Lung (tissue), 16 donors: ENCODE results near the gene CGB3. TPM values are rescaled to one million over a fixed set of nuclear protein-coding genes. Genes with fewer than 3 reads are reported as not detected.
"Not testable (repeated sequence)": the region's sequence is repeated elsewhere in the genome, so short reads cannot be mapped to it uniquely, and the experiment has no call there.

Experiments
- ATAC-seq: fragments of 200-7000 bp; cut with Tn5 transposase; one replicate; pipeline ENCODE4 v1.9.1; 2020; ENCODE audit warnings: moderate number of reproducible peaks; ENCODE audit not compliant: insufficient read depth, low FRiP score
- DNase-seq, 3 donors: peaks; one replicate each; pipeline ENCODE4 v3.0.0-alpha.2; 2013 to 2017
- H3K27ac ChIP-seq, 2 donors: one replicate each; pipeline ENCODE4 v1.5.1; 2013; ENCODE audit warnings: mild to moderate bottlenecking in 2 of 2, moderate library complexity in 2 of 2, control low read depth in 1 of 2, inconsistent platforms in 1 of 2, low read depth in 1 of 2, low read length in 1 of 2
- H3K27me3 ChIP-seq, 3 donors: one replicate each; pipeline ENCODE4 v1.5.1; 2013; ENCODE audit warnings: low read length in 2 of 3; ENCODE audit not compliant: control insufficient read depth in 3 of 3, insufficient read depth in 3 of 3
- H3K36me3 ChIP-seq, 4 donors: one replicate each; pipeline ENCODE4 v1.5.1; 2013; ENCODE audit warnings: low read length in 4 of 4, mild to moderate bottlenecking in 1 of 4, moderate library complexity in 1 of 4; ENCODE audit not compliant: control insufficient read depth in 4 of 4, insufficient read depth in 4 of 4
- H3K4me1 ChIP-seq, 5 donors: one replicate each; pipeline ENCODE4 v1.5.1; 2013; ENCODE audit warnings: low read length in 5 of 5, mild to moderate bottlenecking in 2 of 5, moderate library complexity in 1 of 5; ENCODE audit not compliant: control insufficient read depth in 5 of 5, insufficient read depth in 5 of 5
- H3K4me3 ChIP-seq: one replicate; pipeline ENCODE4 v1.5.1; 2013; ENCODE audit warnings: mild to moderate bottlenecking, control low read depth, moderate library complexity
- H3K9ac ChIP-seq, 2 donors: one replicate each; pipeline ENCODE4 v1.5.1; 2013; ENCODE audit warnings: low read length in 2 of 2, control low read depth in 1 of 2; ENCODE audit not compliant: insufficient read depth in 1 of 2
- H3K9me3 ChIP-seq, 4 donors: one replicate each; pipeline ENCODE4 v1.5.1; 2013; ENCODE audit warnings: low read length in 3 of 4, mild to moderate bottlenecking in 1 of 4, moderate library complexity in 1 of 4; ENCODE audit not compliant: control insufficient read depth in 4 of 4, insufficient read depth in 3 of 4
- WGBS, 2 donors: extraction: QIAGEN DNeasy Blood & Tissue Kit; methylation state at CpG; one replicate each; pipeline ENCODE4 v1.1.7; 2013; 5-methylcytosine and 5-hydroxymethylcytosine counted together
- long read RNA-seq, 5 donors: transcript quantifications; one replicate each; lab custom pipeline, GENCODE V29; 2026
- polyA plus RNA-seq, 2 donors: library from polyadenylated mRNA; stranded (reverse); fragments of 200-250 nt; gene quantifications; one replicate each; pipeline ENCODE4 v1.2.1, GENCODE V29; 2013
- total RNA-seq, 2 donors: library from RNA; depleted of rRNA in 1 of 2; stranded (reverse); fragments of >200 nt in 1 of 2; gene quantifications; one replicate each; pipeline ENCODE4 v1.2.1, GENCODE V29; 2014 to 2021
- TF ChIP-seq, protein P1 (sequence below): IDR thresholded peaks from 2 replicates; pipeline ENCODE4 v1.5.1; 2012; ENCODE audit warnings: mild to moderate bottlenecking; ENCODE audit errors: control extremely low read depth, extremely low read depth
- donor health status: control.
- donor health status: control.
- donor health status: Bipolar disorder and iron deficiency.
- donor health status: healthy.
- donor health status: DM: yes; HTN: yes; CAD: no.

CGB3 gene
- total RNA-seq (not detected), polyA plus RNA-seq (not detected)
- long read RNA-seq, donor 1: 0 reads
- long read RNA-seq, donor 2: 0 reads
- long read RNA-seq, donor 3: 0 reads
- long read RNA-seq, donor 4: 0 reads
- long read RNA-seq, donor 5: 0 reads

DNA sequence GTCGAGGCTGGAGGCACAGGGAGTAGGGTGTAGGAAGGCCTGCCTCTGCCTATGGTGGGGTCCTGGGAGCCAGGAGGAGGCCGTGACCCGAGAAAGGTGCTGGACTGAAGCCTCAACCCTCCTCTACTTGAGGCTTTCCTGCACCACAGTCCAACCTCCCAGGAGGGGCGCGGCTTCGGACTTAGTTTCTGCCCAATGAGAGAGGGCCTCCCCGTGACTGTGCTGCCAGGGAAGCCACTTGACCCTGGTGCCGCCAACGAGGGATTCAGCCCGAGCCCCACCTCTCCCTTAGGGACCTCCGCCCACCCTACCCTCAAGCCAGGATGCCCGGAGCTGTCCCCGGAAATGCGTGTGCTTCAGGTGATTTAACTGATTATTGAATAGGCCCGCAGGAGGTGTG lies at the start of gene CGB3:
Gene CGB3, minus strand, starts transcription at position 101 of the 400 bp plus-strand sequence. CDS start 362 bp downstream, outside the sequence.
- not testable (repeated sequence) for ATAC-seq, H3K9ac ChIP-seq, H3K4me3 ChIP-seq, H3K36me3 ChIP-seq, H3K9me3 ChIP-seq, DNase-seq, H3K27ac ChIP-seq, H3K4me1 ChIP-seq
- H3K27me3 ChIP-seq: peaks cover 0 to 20% (median 12%) of the 10 kb centered on the region in 3 donors
- WGBS, 2 donors: 64 to 74% methylated on average over 10 to 13 of the region's 15 CpGs

DNA sequence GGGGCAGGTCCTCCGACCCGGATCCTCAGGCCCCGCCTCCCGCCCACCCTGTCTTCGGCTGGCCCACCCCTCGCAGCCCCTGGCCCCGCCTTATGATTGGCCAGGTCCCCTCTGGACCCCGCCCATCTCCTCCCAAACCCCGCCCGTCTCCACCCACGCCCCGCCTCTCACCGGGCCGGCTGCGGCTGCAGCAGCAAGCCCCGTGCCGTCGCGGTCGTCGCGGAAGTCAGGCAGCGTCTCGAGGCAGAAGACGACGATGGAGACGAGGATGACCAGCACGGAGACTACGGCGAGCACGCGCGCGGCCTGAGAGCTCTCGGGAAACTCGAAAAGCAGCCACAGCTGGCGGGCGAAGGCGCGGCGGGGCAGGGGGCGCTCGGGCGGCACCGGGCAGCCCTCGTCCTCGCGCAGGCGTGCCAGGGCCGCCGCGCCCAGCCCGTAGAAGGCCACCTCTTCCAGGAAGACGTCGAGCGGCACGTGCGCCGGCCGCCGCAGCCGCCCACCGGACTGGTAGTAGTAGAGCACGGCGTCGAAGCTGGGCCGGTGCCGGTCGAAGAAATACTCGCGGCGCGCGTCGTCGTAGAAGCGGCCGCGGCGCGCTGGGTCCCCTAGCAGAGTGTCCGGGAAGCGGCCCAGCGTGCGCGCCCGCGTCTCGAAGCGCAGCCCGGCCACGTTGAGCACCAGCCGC lies 47.9 kb upstream of the CGB3 start:
- peaks cover 0 to 8% (median 0%) of the 10 kb centered on the region in 4 donors for H3K9me3 ChIP-seq
- ATAC-seq (no peak), DNase-seq (no peak)
- TF ChIP-seq, protein P1, sequence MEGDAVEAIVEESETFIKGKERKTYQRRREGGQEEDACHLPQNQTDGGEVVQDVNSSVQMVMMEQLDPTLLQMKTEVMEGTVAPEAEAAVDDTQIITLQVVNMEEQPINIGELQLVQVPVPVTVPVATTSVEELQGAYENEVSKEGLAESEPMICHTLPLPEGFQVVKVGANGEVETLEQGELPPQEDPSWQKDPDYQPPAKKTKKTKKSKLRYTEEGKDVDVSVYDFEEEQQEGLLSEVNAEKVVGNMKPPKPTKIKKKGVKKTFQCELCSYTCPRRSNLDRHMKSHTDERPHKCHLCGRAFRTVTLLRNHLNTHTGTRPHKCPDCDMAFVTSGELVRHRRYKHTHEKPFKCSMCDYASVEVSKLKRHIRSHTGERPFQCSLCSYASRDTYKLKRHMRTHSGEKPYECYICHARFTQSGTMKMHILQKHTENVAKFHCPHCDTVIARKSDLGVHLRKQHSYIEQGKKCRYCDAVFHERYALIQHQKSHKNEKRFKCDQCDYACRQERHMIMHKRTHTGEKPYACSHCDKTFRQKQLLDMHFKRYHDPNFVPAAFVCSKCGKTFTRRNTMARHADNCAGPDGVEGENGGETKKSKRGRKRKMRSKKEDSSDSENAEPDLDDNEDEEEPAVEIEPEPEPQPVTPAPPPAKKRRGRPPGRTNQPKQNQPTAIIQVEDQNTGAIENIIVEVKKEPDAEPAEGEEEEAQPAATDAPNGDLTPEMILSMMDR: no peak
- peaks cover 0 to 4% (median 0%) of the 10 kb centered on the region in 5 donors for H3K4me1 ChIP-seq
- no peak overlapping the region for H3K27ac ChIP-seq
- no peak overlapping the region for H3K4me3 ChIP-seq
- peaks cover 0 to 42% (median 26%) of the 10 kb centered on the region in 3 donors for H3K27me3 ChIP-seq
- no peak overlapping the region for H3K9ac ChIP-seq
- H3K36me3 ChIP-seq: no peaks in the 10 kb centered on the region
- 5 to 7% methylated on average over 57 to 93 of the region's 93 CpGs for whole genome bisulfite sequencing, 2 donors

DNA sequence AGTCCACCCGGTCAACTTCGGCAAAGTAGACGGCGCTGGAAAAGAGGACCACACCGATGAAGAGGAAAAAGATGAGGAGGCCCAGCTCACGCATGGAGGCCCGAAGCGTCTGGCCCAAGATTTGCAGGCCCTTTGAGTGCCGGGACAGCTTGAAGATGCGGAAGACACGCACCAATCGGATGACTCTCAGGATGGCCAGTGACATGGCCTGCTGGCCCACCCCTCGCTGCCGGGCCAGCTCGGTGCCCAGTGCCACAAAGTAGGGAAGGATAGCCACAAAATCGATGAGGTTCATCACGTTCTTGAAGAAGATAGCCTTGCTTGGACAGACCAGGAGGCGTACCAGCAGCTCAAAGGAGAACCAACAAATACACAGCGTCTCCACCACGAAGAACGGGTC lies 46.3 kb upstream of the CGB3 start:
- TF ChIP-seq, protein P1: no peak
- Histone ChIP-seq H3K36me3 (no peaks in the 10 kb centered on the region), H3K27ac (no peak overlapping the region), H3K4me1 (peaks cover 0 to 4% (median 0%) of the 10 kb centered on the region in 5 donors), H3K9ac (no peak overlapping the region), H3K9me3 (peaks cover 0 to 8% (median 0%) of the 10 kb centered on the region in 4 donors), H3K4me3 (no peak overlapping the region), H3K27me3 (peaks cover 0 to 50% (median 30%) of the 10 kb centered on the region in 3 donors)
- DNase-seq (no peak), ATAC-seq (no peak)
- 96 to 97% methylated on average over 21 of the region's 21 CpGs for WGBS, 2 donors

DNA sequence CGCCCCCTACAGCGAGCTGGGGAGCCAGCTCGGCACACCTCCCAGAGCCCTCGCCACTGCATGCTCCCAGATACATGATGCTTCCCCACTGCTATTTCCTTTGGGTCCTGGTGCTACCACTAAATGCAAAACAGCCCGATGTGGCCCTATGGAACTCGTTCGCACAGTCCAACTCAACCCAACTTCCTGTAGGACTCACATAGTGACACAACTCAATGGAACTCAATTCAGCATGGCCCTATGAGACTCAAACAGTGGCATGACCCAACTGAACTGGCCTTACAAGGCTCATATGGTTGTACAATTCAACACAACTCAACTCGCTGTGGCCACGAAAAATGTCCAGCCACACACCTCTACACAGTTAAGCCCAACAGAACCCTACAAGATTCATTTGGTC lies 44.9 kb upstream of the CGB3 start:
- H3K36me3 ChIP-seq: no peaks in the 10 kb centered on the region
- ATAC-seq (no peak), DNase-seq (no peak)
- no peak overlapping the region for H3K27ac ChIP-seq
- H3K27me3 ChIP-seq: peaks cover 0 to 48% (median 28%) of the 10 kb centered on the region in 3 donors
- WGBS, 2 donors: 92 to 94% methylated on average over 9 of the region's 9 CpGs
- H3K9ac ChIP-seq: no peak overlapping the region
- H3K4me3 ChIP-seq: no peak overlapping the region
- peaks cover 0 to 8% (median 0%) of the 10 kb centered on the region in 4 donors for H3K9me3 ChIP-seq
- H3K4me1 ChIP-seq: peaks cover 0 to 9% (median 0%) of the 10 kb centered on the region in 5 donors
- TF ChIP-seq, protein P1: no peak
